C4-2B (cell line): ENCODE measurements around the gene HIVEP2.

Experiments used
- ZFX ChIP-seq: fragments of 450-650 bp; IDR thresholded peaks from 2 replicates; pipeline ENCODE4 v1.6.1; 2017
- TF ChIP-seq, protein P1 (sequence below): fragments of 450-650 bp; conservative IDR thresholded peaks from 2 replicates; pipeline ENCODE4 v1.5.1; 2017; ENCODE audit warnings: mild to moderate bottlenecking

DNA sequence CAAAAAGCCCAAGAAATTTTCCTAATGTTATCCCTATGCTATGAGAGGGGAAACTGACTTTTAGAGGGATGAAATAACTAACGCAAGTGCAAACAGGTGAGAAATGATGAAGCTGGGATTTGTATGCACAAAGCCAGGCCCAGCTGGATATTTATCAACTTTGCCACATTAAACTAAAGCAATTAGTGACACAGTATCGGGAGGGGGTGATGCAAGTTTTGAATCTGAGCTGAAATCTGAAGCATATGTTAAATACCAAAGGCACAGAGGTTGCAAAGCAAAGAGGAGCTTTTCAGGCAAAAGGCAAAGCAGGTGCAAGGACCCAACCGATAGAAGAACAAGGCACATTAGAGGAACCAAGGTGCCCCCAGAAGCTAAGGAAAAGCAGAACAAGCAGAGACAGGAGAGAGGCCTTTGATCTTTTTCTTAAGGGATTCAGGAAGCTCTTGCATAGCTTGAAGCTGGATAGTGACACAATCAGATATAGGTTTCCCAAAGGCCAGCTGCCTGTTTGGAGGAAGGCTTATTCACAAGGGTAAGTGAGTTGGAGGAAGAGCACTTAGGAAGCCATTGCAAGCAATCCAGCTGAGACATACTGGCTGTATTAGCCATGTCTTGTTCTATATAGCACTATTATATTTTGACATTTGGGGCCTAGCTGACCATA, 207.5 kb downstream of the HIVEP2 start:
- TF ChIP-seq, protein P1, sequence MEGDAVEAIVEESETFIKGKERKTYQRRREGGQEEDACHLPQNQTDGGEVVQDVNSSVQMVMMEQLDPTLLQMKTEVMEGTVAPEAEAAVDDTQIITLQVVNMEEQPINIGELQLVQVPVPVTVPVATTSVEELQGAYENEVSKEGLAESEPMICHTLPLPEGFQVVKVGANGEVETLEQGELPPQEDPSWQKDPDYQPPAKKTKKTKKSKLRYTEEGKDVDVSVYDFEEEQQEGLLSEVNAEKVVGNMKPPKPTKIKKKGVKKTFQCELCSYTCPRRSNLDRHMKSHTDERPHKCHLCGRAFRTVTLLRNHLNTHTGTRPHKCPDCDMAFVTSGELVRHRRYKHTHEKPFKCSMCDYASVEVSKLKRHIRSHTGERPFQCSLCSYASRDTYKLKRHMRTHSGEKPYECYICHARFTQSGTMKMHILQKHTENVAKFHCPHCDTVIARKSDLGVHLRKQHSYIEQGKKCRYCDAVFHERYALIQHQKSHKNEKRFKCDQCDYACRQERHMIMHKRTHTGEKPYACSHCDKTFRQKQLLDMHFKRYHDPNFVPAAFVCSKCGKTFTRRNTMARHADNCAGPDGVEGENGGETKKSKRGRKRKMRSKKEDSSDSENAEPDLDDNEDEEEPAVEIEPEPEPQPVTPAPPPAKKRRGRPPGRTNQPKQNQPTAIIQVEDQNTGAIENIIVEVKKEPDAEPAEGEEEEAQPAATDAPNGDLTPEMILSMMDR: no peak
- TF ChIP-seq ZFX: no peak
